Measurements from ENCODE around the gene C22orf39.

The C22orf39 gene

GRCh38 chr22:19406281-19406811 is 41.2 kb downstream of the C22orf39 start:
- Histone ChIP-seq H3K4me2 (ENCODE audit: low read depth, low read length, poor library complexity, severe bottlenecking) (no peak overlapping the region), H3K9ac (ENCODE audit: low read length) (no peak overlapping the region), H3K9me3 (ENCODE audit: insufficient read depth, low read length) (no peaks in the 10 kb centered on the region), H3K79me2 (ENCODE audit: insufficient read depth, low read length) (0 out of 2 replicates have a peak, but pooled peaks cover 5% of the 10 kb centered on the region), H4K20me1 (ENCODE audit: low read depth, low read length) (no peaks in the 10 kb centered on the region), H3K27ac (ENCODE audit: low read depth, low read length) (no peak overlapping the region), H3K27me3 (ENCODE audit: low read length) (no peaks in the 10 kb centered on the region), H3F3A (ENCODE audit: insufficient read depth) (no peaks in the 10 kb centered on the region), H2AFZ (ENCODE audit: low read depth, low read length, severe bottlenecking) (no peak overlapping the region), H3K9me2 (replicated peaks; ENCODE audit: insufficient read depth, low read length) (no peaks in the 10 kb centered on the region), H3K36me3 (ENCODE audit: low read length) (no peaks in the 10 kb centered on the region), H3K4me3 (ENCODE audit: insufficient read depth, low read length, poor library complexity, severe bottlenecking) (no peak overlapping the region)
- TF ChIP-seq CTCF (IDR thresholded peaks at IDR 0.05; ENCODE audit: insufficient read depth, low read length, poor library complexity, severe bottlenecking) (no peak), EZH2phosphoT487 (conservative IDR thresholded peaks at IDR 0.05; ENCODE audit: low read length) (no peak)

GRCh38 chr22:19405652-19406051 is 41.9 kb downstream of the C22orf39 start:
- H3K9ac ChIP-seq (ENCODE audit: low read length) = no peak overlapping the region
- TF ChIP-seq CTCF (IDR thresholded peaks at IDR 0.05; ENCODE audit: insufficient read depth, low read length, poor library complexity, severe bottlenecking) = no peak
- TF ChIP-seq EZH2phosphoT487 (conservative IDR thresholded peaks at IDR 0.05; ENCODE audit: low read length) = no peak
- H3K79me2 ChIP-seq (ENCODE audit: insufficient read depth, low read length) = no peaks in the 10 kb centered on the region
- no peak overlapping the region for H3K27ac ChIP-seq (ENCODE audit: low read depth, low read length)
- H3K9me2 ChIP-seq (replicated peaks; ENCODE audit: insufficient read depth, low read length) = no peaks in the 10 kb centered on the region
- no peaks in the 10 kb centered on the region for H3F3A ChIP-seq (ENCODE audit: insufficient read depth)
- no peak overlapping the region for H3K4me3 ChIP-seq (ENCODE audit: insufficient read depth, low read length, poor library complexity, severe bottlenecking)
- no peak overlapping the region for H3K4me2 ChIP-seq (ENCODE audit: low read depth, low read length, poor library complexity, severe bottlenecking)
- H3K36me3 ChIP-seq (ENCODE audit: low read length) = no peaks in the 10 kb centered on the region
- H3K27me3 ChIP-seq (ENCODE audit: low read length) = no peaks in the 10 kb centered on the region
- H4K20me1 ChIP-seq (ENCODE audit: low read depth, low read length) = no peaks in the 10 kb centered on the region
- no peak overlapping the region for H2AFZ ChIP-seq (ENCODE audit: low read depth, low read length, severe bottlenecking)
- no peaks in the 10 kb centered on the region for H3K9me3 ChIP-seq (ENCODE audit: insufficient read depth, low read length)

GRCh38 chr22:19405133-19405532 is 42.4 kb downstream of the C22orf39 start:
- Histone ChIP-seq H3K79me2 (ENCODE audit: insufficient read depth, low read length) (no peaks in the 10 kb centered on the region), H2AFZ (ENCODE audit: low read depth, low read length, severe bottlenecking) (no peak overlapping the region), H3K4me3 (ENCODE audit: insufficient read depth, low read length, poor library complexity, severe bottlenecking) (no peak overlapping the region), H3K27me3 (ENCODE audit: low read length) (no peaks in the 10 kb centered on the region), H4K20me1 (ENCODE audit: low read depth, low read length) (no peaks in the 10 kb centered on the region), H3K36me3 (ENCODE audit: low read length) (no peaks in the 10 kb centered on the region), H3K9me2 (replicated peaks; ENCODE audit: insufficient read depth, low read length) (no peaks in the 10 kb centered on the region), H3K9me3 (ENCODE audit: insufficient read depth, low read length) (no peaks in the 10 kb centered on the region), H3F3A (ENCODE audit: insufficient read depth) (no peaks in the 10 kb centered on the region), H3K9ac (ENCODE audit: low read length) (no peak overlapping the region), H3K27ac (ENCODE audit: low read depth, low read length) (no peak overlapping the region), H3K4me2 (ENCODE audit: low read depth, low read length, poor library complexity, severe bottlenecking) (no peak overlapping the region)
- no peak for TF ChIP-seq EZH2phosphoT487 (conservative IDR thresholded peaks at IDR 0.05; ENCODE audit: low read length)
- no peak for TF ChIP-seq CTCF (IDR thresholded peaks at IDR 0.05; ENCODE audit: insufficient read depth, low read length, poor library complexity, severe bottlenecking)
